ENCODE measurements around the gene BEND5. TPM values are rescaled to one million over a fixed set of nuclear protein-coding genes. Genes with fewer than 3 reads are reported as not detected.

BEND5 gene
- total and polyA plus RNA-seq, 2 of the 8 experiments (the other 6 are each of a cell fraction or from before 2014, with no cell fraction given): 3.8 to 7.5 TPM

DNA sequence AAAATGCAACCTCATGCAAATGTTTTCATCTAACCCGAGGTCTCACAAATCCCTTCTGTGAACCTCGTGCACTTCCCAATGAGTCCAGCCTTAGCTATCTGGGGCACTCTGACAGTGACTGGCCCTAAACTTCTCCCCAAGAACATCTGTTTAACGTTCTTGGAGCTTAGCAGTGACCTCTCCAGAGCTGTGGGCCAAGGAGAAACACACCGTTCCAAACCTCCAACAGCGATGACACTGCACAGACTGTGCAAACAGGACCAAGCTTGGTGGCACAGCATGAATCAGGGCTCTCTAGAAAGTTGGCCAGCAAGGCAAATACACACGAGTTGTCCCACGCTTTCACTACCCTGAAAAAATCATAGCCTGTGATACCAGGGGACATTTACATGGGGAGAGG is 15.8 kb downstream of the BEND5 start:
- Histone ChIP-seq H3K79me1 (ENCODE audit: low read depth, low read length) (no peaks in the 10 kb centered on the region), H3K27me3 (replicated peaks in 1 of 4; ENCODE audit: control insufficient read depth in 3 of 4, extremely low read depth in 1 of 4, insufficient read depth in 3 of 4, low read length in 3 of 4) (no peaks in the 10 kb centered on the region), H3K9ac (replicated peaks in 1 of 4; ENCODE audit: extremely low read depth in 1 of 4, low read depth in 3 of 4, low read length in 3 of 4) (no peak overlapping the region), H4K5ac (ENCODE audit: insufficient read length, low read depth, low read length) (no peak overlapping the region), H3K56ac (replicated peaks; ENCODE audit: insufficient read length, low read depth, low read length) (no peak overlapping the region), H2BK120ac (replicated peaks; ENCODE audit: low read depth, low read length) (no peak overlapping the region), H3K23ac (ENCODE audit: insufficient read length) (no peak overlapping the region), H3K27ac (ENCODE audit: low read depth, low read length) (no peak overlapping the region), H4K20me1 (replicated peaks in 1 of 2; ENCODE audit: control insufficient read depth in 1 of 2, insufficient read depth in 2 of 2, low read length in 2 of 2) (no peaks in the 10 kb centered on the region), H2BK5ac (ENCODE audit: low read depth, low read length) (no peak overlapping the region), H4K91ac (replicated peaks; ENCODE audit: insufficient read length, low read length) (no peak overlapping the region), H3K4me1 (replicated peaks in 1 of 4; ENCODE audit: control insufficient read depth in 3 of 4, insufficient read depth in 4 of 4, low read length in 3 of 4) (no peaks in the 10 kb centered on the region; a peak in 1 of 7 replicates), H2BK15ac (ENCODE audit: low read length) (no peak overlapping the region), H3K4ac (replicated peaks; ENCODE audit: insufficient read length, low read depth, low read length) (no peak overlapping the region), H3K9me3 (ENCODE audit: insufficient read depth in 2 of 2, low read depth in 1 of 2, low read length in 1 of 2) (no peaks in the 10 kb centered on the region), H3K4me2 (ENCODE audit: insufficient read depth in 1 of 2, low read depth in 2 of 2, low read length in 2 of 2) (no peak overlapping the region), H2BK20ac (ENCODE audit: low read length) (no peak overlapping the region), H2BK12ac (ENCODE audit: low read depth, low read length) (no peak overlapping the region), H3K79me2 (ENCODE audit: control insufficient read depth in 1 of 2, insufficient read depth in 2 of 2, low read length in 2 of 2) (no peaks in the 10 kb centered on the region), H3K4me3 (ENCODE audit: extremely low read depth in 1 of 4, insufficient read depth in 2 of 4, low read depth in 3 of 4, low read length in 4 of 4) (no peak overlapping the region), H3K36me3 (ENCODE audit: control insufficient read depth in 2 of 4, insufficient read depth in 4 of 4, low read length in 3 of 4) (peaks cover 3 to 15% (median 14%) of the 10 kb centered on the region in 4 experiments; a peak in 7 of 8 replicates), H4K8ac (ENCODE audit: extremely low read depth, insufficient read depth, low read length) (no peak overlapping the region), H3K14ac (ENCODE audit: insufficient read length) (no peak overlapping the region), H2AK5ac (ENCODE audit: low read depth, low read length) (no peak overlapping the region), H3K18ac (ENCODE audit: extremely low read depth, low read length) (no peak overlapping the region), H2AFZ (ENCODE audit: low read length) (no peak overlapping the region), H3K23me2 (ENCODE audit: low read depth, low read length) (no peaks in the 10 kb centered on the region; the same call in 1 of the 2 replicates)
- no peak for FAIRE-seq
- ChIA-PET CTCF (ENCODE audit: partially characterized antibody) (interaction anchor here (0.8 to 2.2 kb wide), 5 partner anchors 9 to 1588 kb away, joined by 3 to 7 read pairs (median 4); no protein-coding TSS in a partner anchor), POLR2A (ENCODE audit: partially characterized antibody) (no interaction called here)
- no peak for DNase-seq (ENCODE audit: low read depth in 1 of 2, low spot score in 2 of 2)
- WGBS, 2 experiments (ENCODE audit: extremely low coverage in 1 of 2, insufficient coverage in 1 of 2, insufficient read length in 1 of 2, insufficient replicate concordance in 2 of 2, low coverage in 1 of 2, low lambda C conversion rate in 2 of 2, missing lambda C conversion rate in 1 of 2): 88% methylated on average over 7 of the region's 7 CpGs; no CpG with 5 or more reads in 1 of the 2 experiments
- no peak for TF ChIP-seq GABPA (IDR thresholded peaks at IDR 0.05; ENCODE audit: borderline replicate concordance, insufficient read depth, low read length)
- TF ChIP-seq KDM4A (IDR thresholded peaks at IDR 0.05; ENCODE audit: low read depth, low read length, severe bottlenecking): no peak
- TF ChIP-seq CBX8 (IDR thresholded peaks at IDR 0.05; ENCODE audit: borderline replicate concordance, low read depth, low read length): no peak
- no peak for TF ChIP-seq NANOG (IDR thresholded peaks at IDR 0.05; ENCODE audit: insufficient read depth, low read depth, low read length, poor library complexity, severe bottlenecking)

All from H1 (cell line).